Measurements from ENCODE around the gene GJC1. TPM values are rescaled to one million over a fixed set of nuclear protein-coding genes. Genes with fewer than 3 reads are reported as not detected.

Gene GJC1
- total RNA-seq, 1 donor from 2014 or later = 60.9 TPM

GRCh38 chr17:44760474-44761308 lies 69.4 kb downstream of the GJC1 start:
- H3K9me3 Mint-ChIP-seq (ENCODE audit: unreplicated experiment) = peaks cover 11% of the 10 kb centered on the region
- H3K27me3 Mint-ChIP-seq (ENCODE audit: unreplicated experiment) = peaks cover 11% of the 10 kb centered on the region
- no peaks in the 10 kb centered on the region for H3K36me3 Mint-ChIP-seq (ENCODE audit: unreplicated experiment)
- H3K4me3 Mint-ChIP-seq (ENCODE audit: unreplicated experiment) = peak overlapping the region; percentile 96
- no peak for TF ChIP-seq CTCF (IDR thresholded peaks at IDR 0.05; ENCODE audit: partially characterized antibody, unreplicated experiment)
- peak; percentile 81 for DNase-seq
- H3K4me1 Mint-ChIP-seq (ENCODE audit: low read depth, unreplicated experiment) = peaks cover 37% of the 10 kb centered on the region
- H3K27ac Mint-ChIP-seq (ENCODE audit: unreplicated experiment) = peak overlapping the region; percentile 96

GRCh38 chr17:44759916-44760243 lies 70.2 kb downstream of the GJC1 start:
- no peak for TF ChIP-seq CTCF (IDR thresholded peaks at IDR 0.05; ENCODE audit: partially characterized antibody, unreplicated experiment)
- no peak for DNase-seq
- Mint-ChIP-seq H3K36me3 (ENCODE audit: unreplicated experiment) (no peaks in the 10 kb centered on the region), H3K27ac (ENCODE audit: unreplicated experiment) (peak overlapping the region; percentile 96), H3K27me3 (ENCODE audit: unreplicated experiment) (peaks cover 11% of the 10 kb centered on the region), H3K9me3 (ENCODE audit: unreplicated experiment) (peaks cover 11% of the 10 kb centered on the region), H3K4me1 (ENCODE audit: low read depth, unreplicated experiment) (peaks cover 35% of the 10 kb centered on the region), H3K4me3 (ENCODE audit: unreplicated experiment) (peak overlapping the region; percentile 96)

- peak; percentile 69 for DNase-seq
- H3K27me3 Mint-ChIP-seq (ENCODE audit: unreplicated experiment) = peaks cover 11% of the 10 kb centered on the region
- H3K4me1 Mint-ChIP-seq (ENCODE audit: low read depth, unreplicated experiment) = peaks cover 30% of the 10 kb centered on the region
- peaks cover 11% of the 10 kb centered on the region for H3K9me3 Mint-ChIP-seq (ENCODE audit: unreplicated experiment)
- H3K27ac Mint-ChIP-seq (ENCODE audit: unreplicated experiment) = peak overlapping the region; percentile 70
- no peaks in the 10 kb centered on the region for H3K36me3 Mint-ChIP-seq (ENCODE audit: unreplicated experiment)
- TF ChIP-seq CTCF (IDR thresholded peaks at IDR 0.05; ENCODE audit: partially characterized antibody, unreplicated experiment) = no peak
- H3K4me3 Mint-ChIP-seq (ENCODE audit: unreplicated experiment) = peak overlapping the region; percentile 70
These were observed 70.8 kb downstream of the GJC1 start for GRCh38 chr17:44759086-44759915.

- Mint-ChIP-seq H3K4me3 (ENCODE audit: unreplicated experiment) (peak within 1 kb of the TSS; percentile 80), H3K4me1 (ENCODE audit: low read depth, unreplicated experiment) (peaks cover 24% of the 10 kb centered on the region), H3K9me3 (ENCODE audit: unreplicated experiment) (peaks cover 11% of the 10 kb centered on the region), H3K27me3 (ENCODE audit: unreplicated experiment) (peaks cover 13% of the 10 kb centered on the region), H3K36me3 (ENCODE audit: unreplicated experiment) (no peaks in the 10 kb centered on the region), H3K27ac (ENCODE audit: unreplicated experiment) (peak within 1 kb of the TSS; percentile 82)
- DNase-seq = peak; percentile 59
- TF ChIP-seq CTCF (IDR thresholded peaks at IDR 0.05; ENCODE audit: partially characterized antibody, unreplicated experiment) = no peak
These were observed 71.5 kb downstream of the GJC1 start, which contains the start of gene ADAM11 for GRCh38 chr17:44758414-44759085. Gene ADAM11 (plus strand): TSS chr17:44758988. CDS start chr17:44759200, 212 bp downstream.
